IPS-20b (cell line): ENCODE data around the gene SLC10A4.

ENCODE experiments used
- H3K27ac ChIP-seq: one replicate; pipeline ENCODE4 v1.5.1; 2013; ENCODE audit warnings: low read length
- H3K27me3 ChIP-seq: 2 replicates; pipeline ENCODE4 v1.6.1; 2013; ENCODE audit warnings: mild to moderate bottlenecking, low read length, inconsistent platforms; ENCODE audit not compliant: insufficient read depth
- H3K36me3 ChIP-seq: 2 replicates; pipeline ENCODE4 v1.6.1; 2013; ENCODE audit warnings: low read depth, mild to moderate bottlenecking, inconsistent platforms, low read length, moderate library complexity; ENCODE audit not compliant: insufficient read depth
- H3K4me1 ChIP-seq: 2 replicates; pipeline ENCODE4 v1.6.1; 2013; ENCODE audit warnings: mild to moderate bottlenecking, control low read depth, inconsistent platforms, low read length, moderate library complexity; ENCODE audit not compliant: insufficient read depth
- H3K4me3 ChIP-seq: 2 replicates; pipeline ENCODE4 v1.5.1; 2013; ENCODE audit warnings: mild to moderate bottlenecking, low read length, inconsistent platforms
- H3K9ac ChIP-seq: 2 replicates; pipeline ENCODE4 v1.6.1; 2013; ENCODE audit warnings: low read depth, mild to moderate bottlenecking, inconsistent platforms, low read length, moderate library complexity
- H3K9me3 ChIP-seq: 2 replicates; pipeline ENCODE4 v1.6.1; 2013; ENCODE audit warnings: mild to moderate bottlenecking, low read depth, low read length, inconsistent platforms; ENCODE audit not compliant: insufficient read depth

SLC10A4 gene

DNA sequence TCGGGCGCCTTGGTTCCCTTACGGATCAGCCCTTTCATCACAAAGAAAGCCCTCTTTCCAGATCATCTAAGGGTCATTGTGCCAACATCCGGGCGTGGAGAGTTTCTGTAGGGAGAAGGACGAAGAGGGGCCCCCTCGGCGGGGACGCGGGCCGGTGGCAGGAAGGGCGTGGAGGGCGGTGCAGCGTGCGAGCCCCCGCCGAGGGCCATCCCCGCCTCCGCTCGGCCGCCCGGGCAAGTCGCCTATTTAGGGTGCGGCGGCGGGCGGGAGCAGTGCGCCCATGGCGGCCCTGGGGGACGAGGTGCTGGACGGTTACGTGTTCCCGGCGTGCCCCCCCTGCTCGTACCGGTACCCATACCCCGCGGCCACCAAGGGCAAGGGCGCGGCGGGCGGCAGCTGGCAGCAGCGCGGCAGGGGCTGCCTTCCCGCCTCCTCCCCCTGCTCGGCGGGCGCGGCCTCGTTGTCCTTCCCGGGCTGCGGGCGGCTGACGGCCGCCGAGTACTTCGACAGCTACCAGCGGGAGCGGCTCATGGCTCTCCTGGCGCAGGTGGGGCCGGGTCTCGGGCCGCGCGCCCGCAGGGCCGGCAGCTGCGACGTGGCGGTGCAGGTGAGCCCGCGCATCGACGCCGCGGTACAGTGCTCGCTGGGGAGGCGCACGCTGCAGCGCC lies 7.0 kb downstream of the SLC10A4 start, which contains the start of gene ZAR1:
TSS of gene ZAR1 (plus strand) at position 241 of the 668 bp plus-strand sequence. CDS start at position 281, 40 bp downstream.
- H3K9me3 ChIP-seq = no peaks in the 10 kb centered on the region
- H3K4me1 ChIP-seq = peaks cover 12% of the 10 kb centered on the region; the same call in 1 of the 2 replicates
- H3K36me3 ChIP-seq = no peaks in the 10 kb centered on the region
- no peak within 1 kb of the TSS for H3K27ac ChIP-seq
- H3K4me3 ChIP-seq = peak within 1 kb of the TSS; percentile 54; the same call in 1 of the 2 replicates
- no peak within 1 kb of the TSS for H3K9ac ChIP-seq
- H3K27me3 ChIP-seq = peaks cover 84% of the 10 kb centered on the region

DNA sequence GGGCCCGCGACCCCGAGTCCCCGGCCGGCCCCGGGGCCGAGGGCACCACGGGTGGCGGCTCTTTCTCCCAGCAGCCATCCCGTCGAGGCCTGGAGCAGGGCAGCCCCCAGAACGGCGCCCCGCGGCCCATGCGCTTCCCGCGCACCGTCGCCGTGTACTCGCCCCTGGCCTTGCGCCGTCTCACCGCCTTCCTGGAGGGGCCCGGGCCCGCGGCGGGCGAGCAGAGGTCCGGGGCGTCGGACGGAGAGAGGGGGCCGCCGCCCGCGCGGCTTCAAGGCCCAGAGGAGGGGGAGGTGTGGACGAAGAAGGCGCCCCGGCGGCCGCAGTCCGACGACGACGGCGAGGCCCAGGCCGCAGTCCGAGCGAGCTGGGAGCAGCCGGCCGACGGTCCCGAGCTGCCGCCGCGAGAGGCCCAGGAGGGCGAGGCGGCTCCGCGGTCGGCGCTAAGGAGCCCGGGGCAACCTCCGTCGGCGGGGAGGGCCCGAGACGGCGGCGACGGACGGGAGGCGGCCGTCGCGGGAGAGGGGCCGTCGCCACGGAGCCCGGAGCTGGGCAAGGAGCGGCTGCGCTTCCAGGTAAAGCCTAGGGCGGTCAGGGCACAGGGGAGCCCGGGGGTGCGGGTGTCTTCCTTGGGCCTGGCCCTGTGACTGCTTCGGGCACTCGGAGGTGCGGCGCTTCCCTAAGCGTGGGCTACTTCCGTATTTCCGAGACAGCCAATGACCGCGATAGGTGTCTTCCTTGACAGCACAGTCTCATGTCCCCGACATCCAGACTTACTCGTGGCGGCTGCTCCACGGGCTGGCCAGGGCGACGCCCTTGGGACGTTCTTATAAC lies 7.8 kb downstream of the SLC10A4 start:
- H3K4me3 ChIP-seq = peak overlapping the region; percentile 54; the same call in 1 of the 2 replicates
- no peaks in the 10 kb centered on the region for H3K9me3 ChIP-seq
- H3K36me3 ChIP-seq = no peaks in the 10 kb centered on the region
- no peak overlapping the region for H3K9ac ChIP-seq
- peaks cover 12% of the 10 kb centered on the region; the same call in 1 of the 2 replicates for H3K4me1 ChIP-seq
- no peak overlapping the region for H3K27ac ChIP-seq
- peaks cover 77% of the 10 kb centered on the region for H3K27me3 ChIP-seq

DNA sequence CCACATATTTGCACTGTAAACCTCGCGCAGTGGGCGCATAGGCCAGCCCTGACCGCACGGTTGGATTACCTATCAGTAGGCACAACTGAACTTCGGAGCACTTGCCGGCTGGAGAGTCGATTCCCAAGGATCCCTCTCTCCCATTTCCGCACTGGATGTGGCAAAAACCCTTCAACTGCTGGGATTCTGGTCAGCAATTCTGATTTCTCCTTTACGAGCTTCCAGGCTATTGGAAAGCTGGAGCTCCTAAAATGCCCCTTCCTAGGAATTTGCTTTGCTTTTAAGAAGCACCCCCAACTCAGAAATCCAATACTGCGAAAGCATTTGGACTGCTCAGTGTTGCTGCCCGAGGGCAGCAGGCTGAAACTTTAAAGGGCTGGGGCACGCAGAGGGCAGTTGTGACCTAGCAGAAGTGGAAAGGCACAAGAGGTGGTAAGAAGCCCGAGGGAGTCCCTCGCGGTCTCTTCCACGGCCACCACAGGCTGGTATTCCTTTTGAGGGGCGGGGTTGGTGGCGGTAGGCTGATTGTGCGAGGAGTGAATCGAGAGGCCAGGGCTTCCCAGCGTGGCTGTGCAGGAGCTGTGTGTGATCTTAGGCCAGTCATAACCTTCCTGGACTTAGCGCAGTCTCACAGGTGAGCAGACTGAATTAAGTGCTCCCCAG lies 8.5 kb downstream of the SLC10A4 start:
- Histone ChIP-seq H3K36me3 (no peaks in the 10 kb centered on the region), H3K4me3 (peak overlapping the region; percentile 54; the same call in 1 of the 2 replicates), H3K27ac (no peak overlapping the region), H3K9me3 (no peaks in the 10 kb centered on the region), H3K4me1 (peaks cover 12% of the 10 kb centered on the region; the same call in 1 of the 2 replicates), H3K9ac (no peak overlapping the region), H3K27me3 (peaks cover 73% of the 10 kb centered on the region)

DNA sequence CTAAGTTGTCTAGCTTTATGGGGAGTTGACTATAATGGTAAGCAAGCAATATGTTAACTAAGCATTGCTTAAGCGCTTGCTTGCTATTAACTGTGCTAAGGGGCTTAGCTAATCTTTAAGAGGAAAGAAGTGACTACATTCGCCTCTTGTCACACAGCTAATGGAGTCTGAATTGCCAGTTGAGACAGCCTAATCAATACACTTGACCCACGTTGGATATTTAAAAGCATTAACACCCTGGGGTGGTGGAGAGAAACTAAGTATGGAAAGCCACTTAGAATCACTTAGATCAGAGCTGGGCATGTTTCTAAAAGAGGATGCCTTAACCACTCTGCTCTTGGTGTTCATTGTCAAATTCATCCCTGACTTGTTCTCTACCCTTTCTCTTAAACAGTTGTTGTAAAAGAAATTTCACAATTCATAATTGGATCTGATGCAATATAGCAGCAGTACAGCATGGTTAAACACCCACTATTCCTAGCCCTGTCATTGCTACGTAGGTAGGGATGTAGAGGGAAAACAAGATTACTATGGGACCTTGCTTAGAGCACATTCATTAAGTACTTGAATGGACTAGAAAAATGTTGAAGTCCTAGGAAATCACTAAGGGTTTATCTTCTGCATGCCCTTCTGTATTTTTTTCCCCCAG lies 10.4 kb downstream of the SLC10A4 start:
- Histone ChIP-seq H3K27me3 (peaks cover 55% of the 10 kb centered on the region), H3K4me3 (no peak overlapping the region)

DNA sequence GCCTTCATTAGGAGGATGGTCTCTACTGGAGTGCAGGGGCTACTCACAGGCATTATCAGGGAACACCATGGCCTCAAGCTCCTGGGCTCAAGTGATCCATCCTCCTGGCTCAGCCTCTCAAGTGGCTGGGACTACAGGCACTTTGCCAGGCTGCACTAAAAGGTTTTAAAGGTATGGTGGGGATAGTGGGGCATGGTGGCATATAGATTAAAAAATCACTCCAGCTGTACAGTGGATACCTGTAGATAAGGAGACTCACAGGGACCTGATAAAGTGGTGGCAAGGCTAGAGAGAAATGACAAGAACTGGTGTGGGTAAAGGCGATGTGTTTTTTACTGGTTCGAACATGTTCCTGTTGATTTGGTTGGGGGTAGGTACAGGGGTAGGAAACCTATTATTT lies 12.8 kb downstream of the SLC10A4 start:
- peaks cover 22% of the 10 kb centered on the region for H3K36me3 ChIP-seq
- no peak overlapping the region for H3K27ac ChIP-seq
- no peak overlapping the region for H3K9ac ChIP-seq
- H3K27me3 ChIP-seq = peaks cover 32% of the 10 kb centered on the region
- H3K9me3 ChIP-seq = no peaks in the 10 kb centered on the region
- H3K4me1 ChIP-seq = peaks cover 9% of the 10 kb centered on the region; the same call in 1 of the 2 replicates
- H3K4me3 ChIP-seq = no peak overlapping the region

More for the DNA sequence above, 10.4 kb downstream of the SLC10A4 start:
- no peak overlapping the region for H3K27ac ChIP-seq
- H3K4me1 ChIP-seq = peaks cover 6% of the 10 kb centered on the region; the same call in 1 of the 2 replicates
- H3K9ac ChIP-seq = no peak overlapping the region
- H3K9me3 ChIP-seq = no peaks in the 10 kb centered on the region
- H3K36me3 ChIP-seq = peaks cover 5% of the 10 kb centered on the region; the same call in 1 of the 2 replicates

DNA sequence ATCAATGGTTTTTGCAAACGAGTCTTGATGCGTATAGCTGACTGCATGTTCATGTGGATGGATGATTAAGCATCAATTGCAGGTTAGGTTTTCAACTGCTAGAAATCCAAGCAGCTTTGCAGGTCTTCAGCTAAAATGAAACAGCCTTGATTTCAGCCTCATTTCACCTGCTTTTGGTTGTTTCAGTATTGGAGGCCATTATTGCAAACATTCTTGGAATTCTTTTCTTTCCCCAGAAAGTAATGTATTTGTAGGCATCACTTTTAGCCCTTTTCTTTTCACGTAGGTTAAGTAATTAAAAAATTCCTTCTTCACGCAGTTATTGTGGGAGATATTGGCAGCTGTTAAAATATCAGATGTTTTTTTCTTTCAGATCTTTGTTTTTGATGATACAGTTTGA lies 15.8 kb downstream of the SLC10A4 start:
- no peak overlapping the region for H3K4me3 ChIP-seq
- H3K4me1 ChIP-seq = peaks cover 9% of the 10 kb centered on the region
- H3K9ac ChIP-seq = no peak overlapping the region
- no peaks in the 10 kb centered on the region for H3K9me3 ChIP-seq
- no peak overlapping the region for H3K27ac ChIP-seq
- H3K27me3 ChIP-seq = peaks cover 3% of the 10 kb centered on the region; the same call in 1 of the 2 replicates
- H3K36me3 ChIP-seq = peaks cover 41% of the 10 kb centered on the region

DNA sequence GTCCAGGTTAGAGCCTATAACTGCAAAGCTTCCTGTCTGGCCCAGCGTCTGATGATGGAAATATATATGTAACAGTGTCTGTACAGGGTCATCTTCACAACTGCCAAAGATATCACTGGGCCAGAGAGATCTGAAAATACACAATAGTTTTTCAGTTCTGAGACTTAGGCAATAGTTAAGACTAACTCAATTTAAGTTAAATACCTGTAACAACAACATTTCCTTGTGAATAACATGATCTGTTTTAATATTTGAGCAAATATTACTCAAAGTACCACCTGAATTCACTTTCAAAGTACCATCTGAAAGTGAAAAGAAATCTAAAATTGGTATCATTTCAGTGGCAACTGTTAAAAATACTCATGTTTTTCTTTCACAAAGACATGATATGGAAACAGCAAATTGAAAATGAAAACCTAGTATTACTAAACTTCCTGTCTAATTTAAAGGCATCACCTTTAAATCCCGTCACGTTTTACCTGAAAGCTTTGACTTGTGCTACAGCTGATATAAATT lies 16.5 kb downstream of the SLC10A4 start:
- H3K36me3 ChIP-seq = peaks cover 43% of the 10 kb centered on the region
- no peak overlapping the region for H3K9ac ChIP-seq

DNA sequence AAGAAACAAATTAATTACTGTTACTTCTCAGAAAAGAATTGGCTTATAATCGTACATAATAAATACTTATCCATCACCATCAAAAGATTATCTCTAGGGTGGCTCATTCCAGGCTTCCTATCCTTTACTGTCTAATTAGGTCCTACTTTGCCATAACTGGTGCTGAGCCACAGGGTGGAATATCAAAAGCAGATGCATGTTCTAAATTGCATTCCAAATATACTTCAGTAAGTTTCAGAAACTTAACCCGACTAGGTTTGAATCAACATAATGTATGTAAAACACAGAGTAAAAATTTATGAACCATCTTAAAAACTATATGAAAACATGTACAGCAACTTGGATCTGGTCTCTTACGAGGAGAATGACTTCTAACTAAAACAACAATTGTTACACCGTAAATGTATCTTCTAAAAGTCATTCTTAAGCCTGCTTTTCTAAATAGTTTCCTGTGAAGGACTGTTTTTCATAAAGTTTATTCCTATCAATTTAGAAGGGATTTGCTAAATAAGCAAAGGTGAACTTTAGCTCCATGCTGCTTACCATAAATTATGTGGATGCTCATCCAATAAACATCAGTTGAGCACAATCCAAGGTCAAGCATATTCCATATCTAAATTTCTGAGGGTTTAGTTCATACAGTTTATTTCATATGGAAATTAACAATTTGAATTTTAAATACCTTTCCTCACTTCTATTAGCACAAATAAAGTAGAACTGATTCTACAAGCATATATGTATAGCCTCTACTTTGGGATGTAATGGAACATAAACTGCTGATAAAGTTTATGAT lies 20.3 kb downstream of the SLC10A4 start:
- Histone ChIP-seq H3K27ac (no peak overlapping the region), H3K9me3 (no peaks in the 10 kb centered on the region), H3K4me1 (peaks cover 9% of the 10 kb centered on the region), H3K9ac (no peak overlapping the region), H3K27me3 (no peaks in the 10 kb centered on the region), H3K36me3 (peaks cover 65% of the 10 kb centered on the region), H3K4me3 (no peak overlapping the region)

More for the DNA sequence above, 16.5 kb downstream of the SLC10A4 start:
- Histone ChIP-seq H3K4me1 (peaks cover 9% of the 10 kb centered on the region), H3K27me3 (no peaks in the 10 kb centered on the region), H3K27ac (no peak overlapping the region), H3K4me3 (no peak overlapping the region), H3K9me3 (no peaks in the 10 kb centered on the region)

DNA sequence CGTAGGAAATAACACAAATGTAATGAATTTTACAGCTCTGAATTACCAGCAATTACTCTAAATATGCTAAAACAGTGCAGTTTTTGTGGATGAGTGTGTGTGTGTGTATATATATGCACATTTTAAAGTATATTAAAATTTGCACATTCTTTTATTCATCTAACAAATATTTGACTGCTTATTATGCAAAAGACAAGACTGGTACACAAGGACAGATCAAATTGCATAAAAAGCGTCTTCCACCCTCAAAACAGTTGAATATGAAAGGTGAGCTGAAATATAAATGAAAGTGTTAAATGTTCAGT lies 20.8 kb downstream of the SLC10A4 start:
- no peak overlapping the region for H3K4me3 ChIP-seq
- H3K9me3 ChIP-seq = no peaks in the 10 kb centered on the region
- no peak overlapping the region for H3K9ac ChIP-seq
- no peak overlapping the region for H3K27ac ChIP-seq
- H3K27me3 ChIP-seq = no peaks in the 10 kb centered on the region
- peaks cover 65% of the 10 kb centered on the region for H3K36me3 ChIP-seq
- peaks cover 5% of the 10 kb centered on the region for H3K4me1 ChIP-seq

DNA sequence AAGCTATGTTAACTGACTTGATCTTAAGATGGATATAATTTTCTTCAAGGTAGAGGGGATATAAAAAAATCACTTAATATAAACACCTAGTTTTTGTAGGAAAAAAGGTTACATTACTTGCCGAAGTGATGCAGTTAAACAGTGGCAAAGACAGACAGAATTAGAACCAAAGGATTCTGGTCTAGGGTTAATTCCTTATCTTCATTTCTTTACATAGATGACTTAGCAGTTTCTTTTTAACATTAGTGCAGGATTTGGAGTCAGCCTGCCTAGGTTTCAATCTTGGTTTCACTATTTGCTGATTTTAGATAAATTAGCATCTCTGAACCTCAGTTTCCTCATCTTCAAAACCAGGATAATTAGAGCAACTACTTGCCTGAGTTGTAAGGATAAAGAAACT lies 21.2 kb downstream of the SLC10A4 start:
- Histone ChIP-seq H3K27ac (no peak overlapping the region), H3K4me1 (peaks cover 1% of the 10 kb centered on the region), H3K27me3 (no peaks in the 10 kb centered on the region), H3K9me3 (no peaks in the 10 kb centered on the region), H3K4me3 (no peak overlapping the region), H3K36me3 (peaks cover 65% of the 10 kb centered on the region), H3K9ac (no peak overlapping the region)
